GM12872 (cell line): Measurements from ENCODE around the gene PLEKHG4B.

Experiments
- CTCF ChIP-seq: IDR thresholded peaks from 3 replicates; pipeline ENCODE4 v1.5.1; 2011; ENCODE audit warnings: low read depth, mild to moderate bottlenecking, low read length, moderate library complexity; ENCODE audit not compliant: insufficient read depth

The PLEKHG4B gene

DNA sequence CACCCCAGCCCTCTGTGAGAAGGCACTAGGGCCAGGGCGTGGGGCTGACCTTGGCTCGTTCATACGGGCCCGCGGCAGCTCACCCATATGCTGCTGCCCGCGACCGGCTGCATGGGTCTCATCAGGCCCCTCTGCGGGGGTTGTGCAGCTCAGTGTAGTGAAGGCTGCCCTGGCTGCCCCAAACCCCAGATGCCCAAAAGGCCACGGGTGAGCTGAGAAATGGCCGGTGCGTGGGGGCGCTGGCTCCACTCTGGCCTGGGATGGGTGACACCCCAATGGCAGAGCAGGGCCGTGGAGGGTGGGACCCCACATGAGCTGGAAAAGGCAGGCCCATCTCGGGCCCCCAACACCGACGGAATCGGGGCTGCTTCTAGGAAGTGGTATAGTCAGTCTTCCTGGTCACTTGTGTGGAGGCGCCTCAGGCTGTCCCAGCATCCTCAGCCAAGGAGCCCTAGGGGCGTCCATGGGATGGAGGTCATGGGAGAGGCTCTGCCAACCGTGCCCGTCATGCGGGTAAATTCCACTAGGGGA is 79.9 kb downstream of the PLEKHG4B start:
- no peak for TF ChIP-seq CTCF

DNA sequence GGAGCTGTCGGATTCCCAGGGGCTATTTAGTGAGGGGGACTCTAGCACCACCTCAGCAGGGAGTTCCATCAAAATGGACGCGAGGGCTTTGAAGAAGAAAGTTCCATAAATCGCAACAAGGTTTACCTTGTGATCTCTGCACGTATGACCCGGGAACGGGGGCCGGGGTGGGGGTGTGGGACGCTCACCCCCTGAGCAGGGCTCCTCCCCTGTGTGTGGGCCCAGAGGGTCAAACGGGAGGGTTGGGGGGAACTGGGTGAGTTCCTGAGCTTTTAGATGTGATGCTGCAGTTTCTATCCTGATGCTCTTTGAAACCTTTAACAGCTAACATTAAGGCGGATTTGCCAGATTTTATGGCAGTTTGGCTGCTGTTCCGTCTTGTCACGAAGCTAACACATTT is 80.5 kb downstream of the PLEKHG4B start:
- no peak for TF ChIP-seq CTCF

- no peak for TF ChIP-seq CTCF
Observed at GRCh38 chr5:172841-173251, 80.9 kb downstream of the PLEKHG4B start.

- no peak for TF ChIP-seq CTCF
Observed at GRCh38 chr5:173392-174290, 81.7 kb downstream of the PLEKHG4B start.

GRCh38 chr5:174291-174600 is 82.3 kb downstream of the PLEKHG4B start:
- no peak for TF ChIP-seq CTCF

DNA sequence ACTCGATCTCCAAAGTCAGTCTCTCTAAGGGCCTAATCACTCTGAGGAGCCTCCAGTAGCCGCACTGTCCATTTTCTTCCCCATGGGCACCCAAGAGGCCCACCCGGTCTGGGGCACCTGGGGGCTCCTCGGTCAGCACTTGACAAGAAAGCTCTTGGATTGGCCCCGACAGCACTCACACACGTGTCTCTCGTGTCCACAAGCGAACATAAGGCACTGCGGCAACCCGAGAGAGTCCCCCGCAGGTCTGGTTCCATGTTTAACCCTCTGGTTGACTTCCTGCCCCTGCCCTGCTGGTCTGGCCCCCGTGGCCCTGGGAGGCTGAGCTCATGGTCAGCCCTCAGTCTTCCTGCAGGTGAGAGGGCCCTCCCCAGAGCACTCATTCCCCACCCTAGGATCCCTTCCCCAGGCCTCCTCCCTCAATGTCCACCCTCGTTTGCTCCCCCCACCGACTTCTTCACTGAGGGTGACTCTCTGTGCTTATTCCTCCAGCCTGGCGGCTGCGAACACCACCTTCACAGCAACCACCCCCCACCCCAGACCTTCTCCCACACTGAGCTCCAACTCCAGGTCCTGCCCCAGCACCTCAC is 83.0 kb downstream of the PLEKHG4B start:
- TF ChIP-seq CTCF, result no peak

DNA sequence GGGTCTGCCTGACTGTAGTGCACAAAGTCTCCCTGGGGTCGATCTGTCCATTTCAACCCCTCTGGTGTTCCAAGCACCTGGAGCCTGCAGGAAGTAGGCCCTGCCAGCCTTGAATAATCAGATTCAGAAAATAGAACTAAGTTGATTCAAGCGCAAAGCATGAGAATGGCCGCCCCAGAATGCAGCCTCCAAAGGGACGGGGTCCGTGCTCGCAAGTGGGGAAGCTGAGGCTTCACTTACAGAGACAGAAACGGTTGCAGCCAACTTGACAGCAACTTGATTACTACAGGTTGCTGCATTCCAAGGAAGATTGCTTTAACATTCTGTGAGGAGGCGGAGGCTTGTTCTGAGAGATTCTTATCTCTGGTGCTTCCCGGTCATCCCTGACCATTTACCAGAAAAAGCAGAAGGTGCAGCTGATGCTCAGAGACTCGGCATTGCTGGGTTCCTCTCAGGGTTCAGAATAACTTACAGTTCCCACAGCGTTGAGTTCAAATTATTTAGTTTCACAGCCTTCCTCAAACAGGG is 84.4 kb downstream of the PLEKHG4B start:
- TF ChIP-seq CTCF, result no peak
